Spleen (tissue), 11 donors: ENCODE data around the gene FOXA3. TPM values are rescaled to one million over a fixed set of nuclear protein-coding genes. Genes with fewer than 3 reads are reported as not detected.
"Not testable (repeated sequence)": the region's sequence is repeated elsewhere in the genome, so short reads cannot be mapped to it uniquely, and the experiment has no call there.

Source experiments
- DNase-seq: peaks from one replicate; pipeline ENCODE4 v3.0.0-alpha.2; 2020
- H3K27ac ChIP-seq, 8 donors: fragments of 200-600 bp; sonication (generic) in 7 of 8; 1 replicate in 4 of 8; 2 replicates in 4 of 8; pipeline versions ENCODE4 v1.5.0 to v1.8.0; 2016 to 2021; ENCODE audit warnings: inconsistent platforms in 4 of 8, mild to moderate bottlenecking in 4 of 8, moderate library complexity in 1 of 8
- H3K27me3 ChIP-seq, 7 donors: fragments of 200-600 bp; sonication (generic) in 6 of 7; replicated peaks in 1 of 7; 1 replicate in 4 of 7; 2 replicates in 3 of 7; pipeline versions ENCODE4 v1.5.0 to v1.8.0; 2016 to 2021; ENCODE audit warnings: inconsistent platforms in 3 of 7, mild to moderate bottlenecking in 1 of 7
- H3K36me3 ChIP-seq, 6 donors: fragments of 200-600 bp; sonication (generic) in 5 of 6; 1 replicate in 4 of 6; 2 replicates in 2 of 6; pipeline versions ENCODE4 v1.5.0 to v1.8.0; 2016 to 2021; ENCODE audit warnings: inconsistent platforms in 2 of 6
- H3K4me1 ChIP-seq, 6 donors: fragments of 200-600 bp; sonication (generic) in 5 of 6; 1 replicate in 3 of 6; 2 replicates in 3 of 6; pipeline versions ENCODE4 v1.5.0 to v1.8.0; 2016 to 2021; ENCODE audit warnings: inconsistent platforms in 3 of 6
- H3K4me3 ChIP-seq, 8 donors: fragments of 200-600 bp; sonication (generic) in 7 of 8; 1 replicate in 4 of 8; 2 replicates in 4 of 8; pipeline versions ENCODE4 v1.5.0 to v1.8.0; 2016 to 2021; ENCODE audit warnings: inconsistent platforms in 4 of 8, mild to moderate bottlenecking in 4 of 8, moderate library complexity in 2 of 8
- H3K9me3 ChIP-seq, 8 donors: fragments of 200-600 bp; sonication (generic) in 7 of 8; 1 replicate in 4 of 8; 2 replicates in 4 of 8; pipeline versions ENCODE4 v1.5.0 to v1.8.0; 2016 to 2021; ENCODE audit warnings: inconsistent platforms in 4 of 8
- CTCF ChIP-seq, 11 experiments: fragments of 200-600 bp in 7 of 11; fragments of 450-650 bp in 4 of 11; sonication (generic) in 4 of 11; IDR thresholded peaks in 8 of 11; conservative IDR thresholded peaks in 3 of 11; 1 replicate in 7 of 11; 2 replicates in 4 of 11; pipeline versions ENCODE4 v1.4.0 to v1.8.0; 2016 to 2021; ENCODE audit warnings: antibody characterized with exemption in 11 of 11, inconsistent platforms in 4 of 11, mild to moderate bottlenecking in 1 of 11
- POLR2A ChIP-seq, 3 donors: fragments of 450-650 bp; IDR thresholded peaks; one replicate each; pipeline ENCODE4 v1.5.1; 2017; ENCODE audit warnings: antibody characterized with exemption in 3 of 3, mild to moderate bottlenecking in 1 of 3
- POLR2AphosphoS5 ChIP-seq, 3 donors: sonication (generic); formaldehyde crosslinking; IDR thresholded peaks; one replicate each; pipeline ENCODE4 v1.5.1; 2017; ENCODE audit warnings: antibody characterized with exemption in 3 of 3
- WGBS, 5 donors: extraction: QIAGEN DNeasy Blood & Tissue Kit in 3 of 5; methylation state at CpG; one replicate each; pipeline versions ENCODE4 v1.1.5 to v1.1.7; 2013 to 2018; 5-methylcytosine and 5-hydroxymethylcytosine counted together
- intact Hi-C: fragments of 100-400 bp; cut with DNase I; formaldehyde crosslinking; loops from one replicate; pipeline ENCODE4 v1.15.0; 2023; ENCODE audit warnings: low total_unique reads
- polyA plus RNA-seq, 3 donors: library from polyadenylated mRNA; stranded (reverse); fragments of 200-250 nt; gene quantifications; one replicate each; pipeline ENCODE4 v1.2.1, GENCODE V29; 2013
- total RNA-seq, 7 donors: library from RNA; depleted of rRNA in 3 of 7; stranded (reverse); fragments of >200 nt in 3 of 7; fragmentation: NEBNext Ultra II Directional in 4 of 7; extraction: Animal tissue kit (Norgen Biotek cat#: 25700) in 4 of 7; gene quantifications; one replicate each; pipeline versions ENCODE4 v1.1.0 to v1.2.1, GENCODE V29; 2016 to 2021
- donor health status: healthy with polysubstance abuse.
- donor health status: DM: no; HTN: no; CAD: no; lungs with moderate emphysema.
- donor health status: DM: no; HTN: no; CAD: no.
- donor health status: Bipolar disorder and iron deficiency.
- donor health status: healthy.
- donor health status: DM: no; HTN: no; CAD: no.
- donor health status: DM: yes; HTN: yes; CAD: no.

FOXA3 gene
- total and polyA plus RNA-seq, 10 donors: 0.09 to 0.24 (median 0.16) TPM; not detected in 7

- no peak for TF ChIP-seq POLR2AphosphoS5 (IDR thresholded peaks at IDR 0.05)
- no peak for TF ChIP-seq POLR2A (IDR thresholded peaks at IDR 0.05)
- TF ChIP-seq CTCF (IDR thresholded peaks at IDR 0.05 in 8 of 11, conservative IDR thresholded peaks at IDR 0.05 in 3 of 11): no peak
- H3K27ac ChIP-seq: no peak overlapping the region
- H3K4me3 ChIP-seq: no peak overlapping the region
- H3K36me3 ChIP-seq: peaks cover 0 to 11% (median 0%) of the 10 kb centered on the region in 6 donors
- H3K4me1 ChIP-seq: peaks cover 25 to 38% (median 37%) of the 10 kb centered on the region in 6 donors
- no peak for DNase-seq
- H3K9me3 ChIP-seq: no peaks in the 10 kb centered on the region
- intact Hi-C loops: no loop called here
- WGBS, 5 donors: 73 to 84% (median 78%) methylated on average over 9 of the region's 9 CpGs
- peaks cover 0 to 28% (median 14%) of the 10 kb centered on the region in 7 donors for H3K27me3 ChIP-seq
These were observed 1.3 kb downstream of the FOXA3 start for GRCh38 chr19:45865269-45865948.

GRCh38 chr19:45866400-45867176 lies 2.5 kb downstream of the FOXA3 start:
- no peak for DNase-seq
- peaks cover 0 to under 1% (median 0%) of the 10 kb centered on the region in 6 donors for H3K36me3 ChIP-seq
- intact Hi-C loops: no loop called here
- H3K9me3 ChIP-seq: no peaks in the 10 kb centered on the region
- H3K4me1 ChIP-seq: peaks cover 15 to 26% (median 25%) of the 10 kb centered on the region in 6 donors
- H3K27ac ChIP-seq: no peak overlapping the region
- H3K4me3 ChIP-seq: no peak overlapping the region
- H3K27me3 ChIP-seq: peaks cover 0 to 28% (median 14%) of the 10 kb centered on the region in 7 donors
- WGBS, 5 donors: 77 to 90% (median 79%) methylated on average over 11 of the region's 11 CpGs
- no peak for TF ChIP-seq CTCF (IDR thresholded peaks at IDR 0.05 in 8 of 11, conservative IDR thresholded peaks at IDR 0.05 in 3 of 11)
- TF ChIP-seq POLR2A (IDR thresholded peaks at IDR 0.05): no peak
- TF ChIP-seq POLR2AphosphoS5 (IDR thresholded peaks at IDR 0.05): no peak

- Histone ChIP-seq H3K27me3 (peaks cover 0 to 28% (median 14%) of the 10 kb centered on the region in 7 donors), H3K4me1 (peaks cover 9 to 20% (median 19%) of the 10 kb centered on the region in 6 donors)
- intact Hi-C loops, H3K36me3 ChIP-seq, H3K9me3 ChIP-seq, DNase-seq, H3K4me3 ChIP-seq, H3K27ac ChIP-seq: not testable (repeated sequence)
- 78 to 88% (median 80%) methylated on average over 3 to 4 of the region's 4 CpGs for WGBS, 5 donors
These were observed 3.1 kb downstream of the FOXA3 start for GRCh38 chr19:45867241-45867640.

GRCh38 chr19:45870798-45871197 lies 6.7 kb downstream of the FOXA3 start:
- Histone ChIP-seq H3K4me1 (no peaks in the 10 kb centered on the region), H3K36me3 (no peaks in the 10 kb centered on the region), H3K27ac (no peak overlapping the region), H3K9me3 (no peaks in the 10 kb centered on the region), H3K27me3 (peaks cover 0 to 13% (median 0%) of the 10 kb centered on the region in 7 donors), H3K4me3 (no peak overlapping the region)
- intact Hi-C loops: no loop called here
- WGBS, 5 donors: 77 to 88% (median 82%) methylated on average over 5 of the region's 5 CpGs
- DNase-seq: no peak
- TF ChIP-seq CTCF (IDR thresholded peaks at IDR 0.05 in 8 of 11, conservative IDR thresholded peaks at IDR 0.05 in 3 of 11) (no peak), POLR2A (IDR thresholded peaks at IDR 0.05) (no peak), POLR2AphosphoS5 (IDR thresholded peaks at IDR 0.05) (no peak)
